Upper lobe of left lung (tissue), 6 donors: ENCODE data around the gene MC2R. TPM values are rescaled to one million over a fixed set of nuclear protein-coding genes. Genes with fewer than 3 reads are reported as not detected.

Experiments used
- ATAC-seq, 2 donors: fragments of 200-7000 bp; cut with Tn5 transposase; one replicate each; pipeline ENCODE4 v1.9.1; 2022; ENCODE audit warnings: mild to moderate bottlenecking in 2 of 2, moderate library complexity in 2 of 2; ENCODE audit not compliant: low FRiP score in 2 of 2
- DNase-seq, 2 donors: peaks; one replicate each; pipeline ENCODE4 v3.0.0-alpha.2; 2019 to 2020
- H3K27ac ChIP-seq, 4 donors: fragments of 200-600 bp; sonication (generic); one replicate each; pipeline ENCODE4 v1.5.1; 2016 to 2019
- H3K27me3 ChIP-seq, 4 donors: fragments of 200-600 bp; sonication (generic); one replicate each; pipeline ENCODE4 v1.5.1; 2017 to 2019
- H3K36me3 ChIP-seq, 4 donors: fragments of 200-600 bp; sonication (generic); one replicate each; pipeline ENCODE4 v1.5.1; 2016 to 2019
- H3K4me1 ChIP-seq, 4 donors: fragments of 200-600 bp; sonication (generic); one replicate each; pipeline ENCODE4 v1.5.1; 2018 to 2019
- H3K4me3 ChIP-seq, 4 donors: fragments of 200-600 bp; sonication (generic); one replicate each; pipeline ENCODE4 v1.5.1; 2017 to 2019; ENCODE audit warnings: mild to moderate bottlenecking in 2 of 4, moderate library complexity in 1 of 4
- H3K9me3 ChIP-seq, 4 donors: fragments of 200-600 bp; sonication (generic); one replicate each; pipeline ENCODE4 v1.5.1; 2018 to 2019
- CTCF ChIP-seq, 6 experiments: fragments of 450-650 bp in 4 of 6; fragments of 200-600 bp in 2 of 6; sonication (generic) in 2 of 6; IDR thresholded peaks; one replicate each; pipeline ENCODE4 v1.5.1; 2016 to 2019; ENCODE audit warnings: antibody characterized with exemption in 6 of 6
- EP300 ChIP-seq, 4 donors: sonication (generic); formaldehyde crosslinking; IDR thresholded peaks; one replicate each; pipeline ENCODE4 v1.5.1; 2017; ENCODE audit warnings: antibody characterized with exemption in 4 of 4, control low read depth in 2 of 4
- POLR2A ChIP-seq, 4 donors: fragments of 450-650 bp; IDR thresholded peaks; one replicate each; pipeline ENCODE4 v1.5.1; 2016 to 2017; ENCODE audit warnings: antibody characterized with exemption in 4 of 4, mild to moderate bottlenecking in 2 of 4
- POLR2AphosphoS5 ChIP-seq, 2 donors: sonication (generic); formaldehyde crosslinking; IDR thresholded peaks; one replicate each; pipeline ENCODE4 v1.5.1; 2017; ENCODE audit warnings: antibody characterized with exemption in 2 of 2
- WGBS, 2 donors: methylation state at CpG; one replicate each; pipeline ENCODE4 v1.1.5; 2017 to 2018; 5-methylcytosine and 5-hydroxymethylcytosine counted together
- total RNA-seq, 6 donors: library from RNA; depleted of rRNA in 4 of 6; stranded (reverse); fragments of >200 nt in 4 of 6; gene quantifications; one replicate each; pipeline versions ENCODE4 v1.1.0 to v1.2.1, GENCODE V29; 2016 to 2021
- donor health status: DM: no; HTN: no; CAD: no; lungs with moderate emphysema.
- donor health status: DM: no; HTN: yes; CAD: no; lungs with severe emphysema.

MC2R gene
- total RNA-seq, 6 donors from 2014 or later, result not detected

DNA sequence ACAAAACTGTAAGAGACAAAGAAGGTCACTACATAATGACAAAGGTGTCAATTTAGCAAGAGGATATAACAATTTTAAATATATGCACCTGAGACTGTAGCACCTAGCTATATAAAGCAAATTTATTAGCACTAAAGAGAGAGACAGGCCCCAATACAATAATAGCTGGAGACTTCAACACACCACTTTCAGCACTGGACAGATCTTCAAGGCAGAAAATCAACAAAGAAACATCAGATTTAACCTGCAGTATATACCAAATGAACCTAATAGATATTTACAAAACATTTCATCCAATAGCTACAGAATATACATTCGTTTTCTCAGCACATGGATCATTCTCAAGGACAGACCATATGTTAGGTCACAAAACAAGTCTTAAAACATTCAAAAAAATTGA lies 14.7 kb downstream of the MC2R start:
- 41 to 47% methylated on average over 1 of the region's 1 CpG for WGBS, 2 donors
- ATAC-seq, result no peak
- TF ChIP-seq EP300 (IDR thresholded peaks at IDR 0.05) (no peak), CTCF (IDR thresholded peaks at IDR 0.05) (no peak), POLR2AphosphoS5 (IDR thresholded peaks at IDR 0.05) (no peak), POLR2A (IDR thresholded peaks at IDR 0.05) (no peak)

DNA sequence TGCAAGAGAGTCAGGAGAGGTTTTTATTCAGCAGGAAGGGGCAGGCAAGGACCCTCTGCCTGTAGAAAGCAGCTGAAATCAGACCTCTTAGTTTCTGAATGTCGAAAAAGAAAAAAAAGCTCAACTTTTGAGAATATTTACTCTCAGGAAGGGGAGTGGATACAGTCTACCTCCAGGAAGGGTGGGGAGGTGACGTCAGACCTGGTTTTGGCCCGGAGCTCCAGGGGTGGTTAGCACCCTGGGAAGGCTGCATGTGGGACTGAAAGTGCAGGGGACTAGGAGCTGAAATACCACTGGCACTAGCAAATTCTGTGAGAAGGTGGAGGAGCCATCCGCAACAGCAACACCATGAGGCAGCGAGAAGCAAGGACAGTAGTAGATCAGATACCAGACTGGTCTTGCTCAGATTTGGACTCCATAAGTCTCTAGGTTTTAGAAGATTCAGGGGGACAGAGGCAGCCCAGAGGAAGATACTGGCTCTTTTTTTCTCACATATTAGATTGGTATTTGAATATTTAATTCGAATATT lies 19.8 kb downstream of the MC2R start:
- WGBS, 2 donors, result 62 to 64% methylated on average over 6 of the region's 6 CpGs
- no peaks in the 10 kb centered on the region for H3K27me3 ChIP-seq
- H3K4me1 ChIP-seq, result no peaks in the 10 kb centered on the region
- no peak for TF ChIP-seq CTCF (IDR thresholded peaks at IDR 0.05)
- no peak for TF ChIP-seq POLR2AphosphoS5 (IDR thresholded peaks at IDR 0.05)
- TF ChIP-seq EP300 (IDR thresholded peaks at IDR 0.05), result no peak
- TF ChIP-seq POLR2A (IDR thresholded peaks at IDR 0.05), result no peak
- no peaks in the 10 kb centered on the region for H3K36me3 ChIP-seq
- H3K4me3 ChIP-seq, result no peak overlapping the region
- ATAC-seq, result no peak
- no peaks in the 10 kb centered on the region for H3K9me3 ChIP-seq
- no peak for DNase-seq
- H3K27ac ChIP-seq, result no peak overlapping the region

More for the DNA sequence above, 14.7 kb downstream of the MC2R start:
- Histone ChIP-seq H3K4me3 (no peak overlapping the region), H3K9me3 (no peaks in the 10 kb centered on the region), H3K27ac (no peak overlapping the region), H3K36me3 (no peaks in the 10 kb centered on the region), H3K4me1 (no peaks in the 10 kb centered on the region), H3K27me3 (no peaks in the 10 kb centered on the region)
- no peak for DNase-seq

DNA sequence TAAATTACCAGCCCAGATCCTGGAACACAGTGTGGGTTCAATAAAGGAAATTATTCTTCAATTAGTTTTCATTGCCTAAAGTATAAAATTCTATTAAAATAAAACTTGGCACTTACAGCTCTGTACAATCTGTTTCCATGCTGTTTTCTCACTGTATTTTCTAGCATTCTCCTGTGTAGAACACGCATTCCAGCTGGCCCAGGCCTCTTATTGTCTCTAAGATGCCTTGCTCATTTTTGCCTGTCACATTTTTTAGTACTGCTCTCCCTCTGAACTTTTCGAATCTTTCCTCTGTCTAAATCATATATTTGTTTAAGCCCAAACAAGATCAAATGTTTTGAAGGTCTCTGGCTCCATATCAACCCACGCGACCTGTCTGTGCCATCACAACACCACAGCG lies 20.8 kb downstream of the MC2R start:
- 76 to 81% methylated on average over 5 of the region's 5 CpGs for WGBS, 2 donors
- Histone ChIP-seq H3K4me1 (no peaks in the 10 kb centered on the region), H3K27ac (no peak overlapping the region), H3K27me3 (no peaks in the 10 kb centered on the region), H3K36me3 (no peaks in the 10 kb centered on the region), H3K9me3 (no peaks in the 10 kb centered on the region), H3K4me3 (no peak overlapping the region)
- DNase-seq (no peak), ATAC-seq (no peak)
- TF ChIP-seq POLR2A (IDR thresholded peaks at IDR 0.05) (no peak), EP300 (IDR thresholded peaks at IDR 0.05) (no peak), CTCF (IDR thresholded peaks at IDR 0.05) (no peak), POLR2AphosphoS5 (IDR thresholded peaks at IDR 0.05) (no peak)

GRCh38 chr18:13893418-13893760 lies 21.9 kb downstream of the MC2R start:
- WGBS, 2 donors, result 48 to 53% methylated on average over 3 of the region's 3 CpGs
- Histone ChIP-seq H3K4me1 (no peaks in the 10 kb centered on the region), H3K36me3 (no peaks in the 10 kb centered on the region), H3K27ac (no peak overlapping the region), H3K27me3 (no peaks in the 10 kb centered on the region), H3K9me3 (no peaks in the 10 kb centered on the region), H3K4me3 (no peak overlapping the region)
- TF ChIP-seq POLR2AphosphoS5 (IDR thresholded peaks at IDR 0.05) (no peak), CTCF (IDR thresholded peaks at IDR 0.05) (no peak), POLR2A (IDR thresholded peaks at IDR 0.05) (no peak)
- ATAC-seq, result no peak
- no peak for DNase-seq

GRCh38 chr18:13892098-13892497 lies 23.2 kb downstream of the MC2R start:
- H3K36me3 ChIP-seq, result no peaks in the 10 kb centered on the region
- H3K27ac ChIP-seq, result no peak overlapping the region
- H3K9me3 ChIP-seq, result no peaks in the 10 kb centered on the region
- TF ChIP-seq POLR2AphosphoS5 (IDR thresholded peaks at IDR 0.05) (no peak), EP300 (IDR thresholded peaks at IDR 0.05) (no peak), POLR2A (IDR thresholded peaks at IDR 0.05) (no peak), CTCF (IDR thresholded peaks at IDR 0.05) (no peak)
- H3K4me3 ChIP-seq, result no peak overlapping the region
- no peaks in the 10 kb centered on the region for H3K27me3 ChIP-seq
- ATAC-seq (no peak), DNase-seq (no peak)
- H3K4me1 ChIP-seq, result no peaks in the 10 kb centered on the region
- 78 to 85% methylated on average over 5 of the region's 5 CpGs for WGBS, 2 donors
